HG03103 (cell line): ENCODE results near the gene DLGAP1.
"Not testable (repeated sequence)": the region's sequence is repeated elsewhere in the genome, so short reads cannot be mapped to it uniquely, and the experiment has no call there.

Source experiments
- ATAC-seq: cut with Tn5 transposase; IDR thresholded peaks from one replicate; pipeline ENCODE4 v1.9.1; 2021; ENCODE audit warnings: low read depth; ENCODE audit not compliant: unreplicated experiment

DLGAP1 gene

DNA sequence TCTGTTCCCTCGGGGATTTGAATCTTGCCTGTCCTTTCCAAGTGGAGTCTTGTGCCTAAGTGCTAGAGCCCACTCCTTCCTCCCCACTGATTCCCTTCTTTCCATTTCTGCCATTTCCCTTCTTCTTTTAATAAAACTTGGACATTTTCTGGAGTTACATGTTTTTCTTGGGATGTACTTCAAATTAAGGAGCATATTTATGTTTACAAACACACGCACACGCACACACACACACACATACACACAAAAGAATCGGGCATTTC is 850.9 kb downstream of the DLGAP1 start:
- no peak for ATAC-seq

DNA sequence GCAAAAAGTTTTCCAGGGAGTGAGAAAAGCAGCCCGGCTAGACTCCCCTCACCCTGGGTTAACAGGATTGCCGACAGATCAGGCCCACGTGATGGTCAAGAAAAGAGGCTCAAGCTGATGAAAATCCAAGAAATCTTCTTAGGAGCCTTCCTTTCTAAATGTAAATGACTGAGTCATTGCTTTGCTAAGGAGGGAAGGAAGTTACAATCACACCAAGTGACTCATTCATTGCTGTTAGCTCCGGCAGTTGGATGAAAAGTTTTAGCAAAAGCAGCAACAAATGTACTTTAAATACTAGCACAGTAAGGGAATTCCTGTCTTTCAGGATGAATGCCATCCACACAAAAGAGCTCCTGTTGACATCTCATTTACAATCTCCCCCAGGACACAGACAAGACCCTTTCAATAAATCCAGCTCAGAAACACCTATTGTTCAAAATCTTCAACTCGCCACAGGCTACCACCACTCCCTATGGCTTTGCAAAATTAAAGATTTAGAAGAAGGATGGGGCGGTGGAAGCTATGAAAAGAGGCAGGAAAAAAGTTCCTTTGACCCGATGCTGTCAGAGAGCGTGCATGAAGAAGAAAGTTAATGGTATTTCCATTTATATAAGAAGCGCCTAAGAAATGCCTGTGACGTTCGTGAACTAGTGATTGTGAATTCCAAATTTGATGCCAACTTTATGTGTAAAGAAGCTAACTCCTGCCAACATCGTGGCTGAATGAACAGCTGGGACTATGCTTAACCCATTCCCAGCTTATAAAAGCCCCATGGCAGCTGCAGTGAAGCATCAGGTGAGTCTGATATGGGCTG is 851.5 kb downstream of the DLGAP1 start:
- no peak for ATAC-seq

DNA sequence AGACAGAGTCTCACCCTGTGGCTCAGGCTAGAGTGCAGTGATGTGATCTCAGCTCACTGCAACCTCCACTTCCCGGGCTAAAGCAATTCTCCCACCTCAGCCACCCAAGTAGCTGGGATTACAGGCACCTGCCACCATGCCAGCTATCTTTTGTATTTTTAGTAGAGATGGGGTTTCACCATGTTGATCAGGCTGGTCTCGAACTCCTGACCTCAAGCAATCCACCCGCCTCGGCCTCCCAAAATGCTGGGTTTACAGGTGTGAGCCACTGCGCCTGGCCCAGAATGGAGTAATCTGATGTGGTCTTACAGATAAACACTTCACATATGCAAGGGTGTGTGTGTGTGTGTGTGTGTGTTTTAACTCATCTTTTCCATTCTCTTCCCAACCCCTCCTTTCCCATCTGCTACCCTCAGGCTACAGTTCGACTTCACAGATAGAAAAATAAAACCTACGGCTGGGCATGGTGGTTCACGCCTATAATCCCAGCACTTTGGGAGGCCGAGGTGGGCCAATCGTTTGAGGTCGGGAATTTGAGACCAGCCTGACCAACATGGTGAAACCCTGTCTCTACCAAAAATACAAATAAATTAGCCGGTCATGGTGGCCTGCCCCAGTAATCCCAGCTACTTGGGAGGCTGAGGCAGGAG is 853.9 kb downstream of the DLGAP1 start:
- not testable (repeated sequence) for ATAC-seq

DNA sequence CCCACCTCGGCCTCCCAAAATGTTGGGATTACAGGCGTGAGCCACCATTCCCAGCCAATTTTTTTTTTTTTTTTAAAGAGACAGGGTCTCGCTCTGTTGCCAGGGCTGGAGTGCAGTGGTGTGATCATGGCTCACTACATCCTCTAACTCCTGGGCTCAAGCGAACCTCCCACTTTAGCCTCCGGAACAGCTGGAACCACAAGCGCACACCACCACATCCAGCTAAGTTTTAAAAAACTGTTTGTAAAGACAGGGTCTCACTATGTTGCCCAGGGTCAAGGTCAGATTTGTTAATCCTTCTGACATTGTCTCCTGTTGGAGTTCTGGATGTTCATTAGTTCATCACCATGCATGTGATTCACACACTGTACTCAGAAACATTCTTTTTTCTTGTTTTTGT is 855.2 kb downstream of the DLGAP1 start:
- ATAC-seq = no peak

DNA sequence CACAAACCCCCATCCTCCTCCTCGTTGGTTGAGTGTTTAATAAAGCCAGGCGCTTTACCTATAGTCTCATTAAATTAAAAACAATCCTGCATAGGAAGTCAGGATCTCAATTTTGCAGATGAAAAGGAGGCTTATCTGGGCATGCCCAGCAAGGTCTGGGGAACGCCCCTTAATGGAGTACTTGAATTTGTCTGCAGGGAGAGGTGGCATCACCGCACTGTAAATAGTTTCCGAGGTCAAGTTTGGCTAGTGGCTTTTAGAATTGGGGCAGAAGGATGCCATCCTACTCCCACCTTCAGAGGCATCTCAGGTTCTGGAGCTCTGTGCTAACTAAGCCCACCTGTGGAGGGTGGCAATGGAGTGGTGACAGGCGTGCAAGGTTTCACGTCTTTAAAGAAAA is 855.9 kb downstream of the DLGAP1 start:
- no peak for ATAC-seq

DNA sequence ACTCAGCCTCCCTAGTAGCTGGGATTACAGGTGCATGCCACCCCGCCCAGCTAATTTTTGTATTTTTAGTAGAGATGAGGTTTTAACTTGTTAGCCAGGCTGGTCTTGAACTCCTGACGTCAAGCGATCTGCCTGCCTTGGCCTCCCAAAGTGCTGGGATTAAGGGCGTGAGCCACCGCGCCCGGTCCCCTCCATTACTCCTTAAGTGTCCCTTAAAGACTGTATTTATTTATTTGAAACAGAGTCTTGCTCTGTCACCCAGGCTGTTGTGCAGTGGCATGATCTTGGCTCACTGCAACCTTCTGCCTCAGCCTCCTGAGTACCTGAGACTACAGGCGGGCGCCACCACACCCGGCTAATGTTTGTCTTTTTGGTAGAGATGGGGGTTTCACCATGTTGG is 856.5 kb downstream of the DLGAP1 start:
- ATAC-seq = no peak

DNA sequence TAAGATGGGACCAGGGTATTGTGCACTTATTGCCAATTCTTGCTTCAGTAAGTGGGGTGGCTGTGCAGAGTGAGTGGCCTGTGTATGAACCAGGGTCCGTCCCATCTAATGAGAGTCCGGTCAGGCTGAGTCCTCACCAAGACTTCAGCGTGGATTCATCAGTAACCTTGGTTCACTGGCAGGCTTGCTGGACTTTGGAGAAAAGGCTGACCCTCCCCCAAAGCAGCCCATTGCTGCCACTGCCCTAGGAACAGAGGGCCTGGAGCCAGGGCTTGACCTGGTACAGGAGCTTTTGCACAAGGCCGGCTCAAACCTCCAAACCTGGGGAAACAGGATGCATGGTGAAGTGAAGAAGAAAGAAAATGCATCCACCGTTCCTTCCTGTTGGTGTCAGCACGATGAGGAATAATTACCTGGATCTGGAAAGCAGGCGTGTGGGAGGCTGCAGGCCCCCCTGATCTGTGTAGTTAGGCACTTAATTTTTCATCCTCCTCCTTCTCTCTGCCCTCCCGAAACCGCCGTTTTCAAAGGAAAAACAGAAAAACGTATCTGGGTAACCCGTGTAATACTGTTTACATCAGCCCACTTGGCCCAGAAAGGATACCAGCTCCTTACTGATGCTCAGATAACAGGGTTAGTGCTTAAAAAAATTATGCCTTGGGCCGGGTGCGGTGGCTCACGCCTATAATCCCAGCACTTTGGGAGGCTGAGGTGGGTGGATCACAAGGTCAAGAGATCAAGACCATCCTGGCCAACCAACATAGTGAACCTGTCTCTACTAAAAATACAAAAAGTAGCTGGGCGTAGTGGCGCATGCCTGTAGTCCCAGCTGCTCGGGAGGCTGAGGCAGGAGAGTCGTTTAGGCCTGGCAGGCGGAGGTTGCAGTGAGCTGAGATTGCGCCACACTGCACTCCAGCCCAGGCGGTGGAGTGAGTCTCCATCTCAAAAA is 857.4 kb downstream of the DLGAP1 start:
- ATAC-seq = no peak

DNA sequence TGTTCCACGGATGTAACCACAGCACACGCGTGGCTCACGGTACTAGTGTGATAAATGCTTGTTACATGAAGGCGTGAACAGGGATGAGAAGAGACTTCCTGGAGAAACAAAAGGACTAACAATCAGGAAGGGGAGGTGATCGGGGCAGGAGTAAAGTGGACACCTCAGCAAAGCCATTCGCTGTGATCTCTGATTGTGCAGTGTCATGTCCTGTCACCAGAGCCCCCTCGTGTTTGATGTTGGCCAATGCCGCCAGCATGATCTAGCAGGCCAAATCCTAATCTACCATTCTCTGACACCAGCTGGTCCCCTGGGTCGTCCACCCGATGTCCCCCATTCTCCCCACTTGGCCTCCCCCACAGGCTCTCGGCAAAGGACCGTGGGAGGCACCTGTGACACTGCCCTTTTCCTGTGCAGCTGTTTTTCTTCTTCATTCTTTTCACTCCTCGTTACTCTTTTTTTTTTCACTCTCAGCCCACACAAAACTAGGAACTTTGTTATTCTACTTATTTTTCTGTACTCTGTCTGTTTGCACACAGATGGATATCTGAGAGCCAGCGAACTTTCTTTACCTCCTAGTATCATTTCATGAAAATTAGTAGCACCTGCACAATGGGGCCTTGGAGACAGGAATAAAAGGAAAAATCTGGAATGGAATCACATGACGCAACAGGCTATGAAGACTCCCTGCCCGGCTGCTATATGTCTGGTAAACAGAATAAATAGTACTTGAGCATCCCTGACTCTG is 858.3 kb downstream of the DLGAP1 start:
- peak; percentile 33 for ATAC-seq

DNA sequence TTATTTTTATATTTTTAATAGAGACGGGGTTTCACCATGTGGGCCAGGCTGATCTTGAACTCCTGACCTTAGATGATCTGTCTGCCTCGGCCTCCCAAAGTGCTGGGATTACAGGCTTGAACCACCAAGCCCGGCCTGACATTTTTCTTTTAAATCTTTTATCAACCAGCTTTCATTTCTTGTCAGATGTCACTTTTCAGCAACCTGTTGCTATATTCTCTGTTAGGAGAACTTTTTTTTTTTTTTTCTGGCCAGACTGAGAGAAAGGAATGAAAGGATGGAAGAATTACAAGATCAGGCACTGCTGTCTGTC is 858.8 kb downstream of the DLGAP1 start:
- ATAC-seq = no peak

DNA sequence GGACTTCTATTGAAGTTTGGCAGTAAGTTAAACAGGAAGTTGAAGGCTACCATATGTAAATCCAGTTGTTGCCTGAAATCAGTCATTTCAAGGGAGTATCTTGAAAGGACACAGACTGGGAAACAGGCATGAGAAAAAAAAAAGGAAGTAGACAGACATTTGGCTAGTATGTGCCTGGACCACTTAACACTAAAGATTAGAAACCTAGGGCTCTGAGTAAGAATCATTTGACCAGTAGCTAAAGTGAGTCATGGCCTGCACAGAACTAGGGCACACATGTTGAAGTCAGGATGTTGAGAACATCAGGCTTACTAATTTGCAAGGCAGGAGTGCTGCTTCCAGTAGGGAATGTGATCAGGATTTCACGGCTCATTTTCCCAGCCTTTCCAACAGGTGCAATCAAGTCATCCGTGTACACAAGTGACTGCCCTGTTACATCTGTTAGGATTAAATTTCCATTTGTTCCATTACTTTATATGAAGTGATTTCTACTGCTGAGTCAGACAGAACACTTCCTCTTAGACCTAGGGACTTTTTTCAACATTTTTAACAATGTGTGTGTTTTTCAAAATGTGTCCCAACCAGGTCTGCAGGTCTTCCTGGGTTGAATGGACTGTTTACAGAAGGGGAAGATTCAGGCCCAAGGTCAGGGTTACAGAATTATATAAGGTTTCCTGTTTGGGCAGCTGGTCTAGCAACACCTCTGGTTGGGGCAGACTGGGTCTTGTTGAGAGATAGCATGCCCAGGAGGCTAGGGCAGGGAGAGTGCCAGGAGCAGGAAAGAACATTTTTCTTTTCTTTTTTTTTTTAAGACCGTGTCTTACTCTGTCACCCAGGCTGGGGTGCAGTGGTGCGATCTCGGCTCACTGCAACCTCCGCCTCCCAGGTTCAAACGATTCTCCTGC is 859.5 kb downstream of the DLGAP1 start:
- peak; percentile 56 for ATAC-seq

DNA sequence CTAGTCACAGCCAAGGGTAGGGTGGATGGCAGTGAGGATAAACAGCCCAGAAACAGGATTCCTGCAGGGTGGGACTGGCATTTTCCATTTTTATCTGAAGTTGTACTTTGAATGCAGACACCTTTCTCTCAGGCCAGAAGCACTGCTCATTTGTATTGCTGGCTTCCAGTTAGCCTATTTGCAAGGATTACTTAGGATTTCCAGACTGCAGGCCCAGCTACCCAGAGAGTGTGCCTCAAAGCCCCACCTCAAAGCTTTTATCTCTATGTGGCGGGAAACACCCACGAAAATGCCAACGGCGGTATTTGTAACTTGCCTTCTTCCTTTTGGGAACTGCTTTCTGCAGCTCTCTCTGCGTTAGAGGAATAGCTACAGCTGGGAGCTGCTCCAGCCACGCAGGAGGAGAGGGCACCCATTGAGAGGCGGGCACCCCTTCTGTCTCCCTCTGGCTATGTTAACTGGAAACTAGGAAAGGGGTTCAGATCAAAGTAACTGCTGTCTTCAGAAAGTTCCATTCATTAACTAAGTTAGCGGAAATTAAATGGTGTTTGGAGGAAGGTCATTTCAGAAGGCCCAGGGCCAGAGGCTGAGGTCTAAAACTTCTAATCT is 860.2 kb downstream of the DLGAP1 start:
- ATAC-seq = no peak

DNA sequence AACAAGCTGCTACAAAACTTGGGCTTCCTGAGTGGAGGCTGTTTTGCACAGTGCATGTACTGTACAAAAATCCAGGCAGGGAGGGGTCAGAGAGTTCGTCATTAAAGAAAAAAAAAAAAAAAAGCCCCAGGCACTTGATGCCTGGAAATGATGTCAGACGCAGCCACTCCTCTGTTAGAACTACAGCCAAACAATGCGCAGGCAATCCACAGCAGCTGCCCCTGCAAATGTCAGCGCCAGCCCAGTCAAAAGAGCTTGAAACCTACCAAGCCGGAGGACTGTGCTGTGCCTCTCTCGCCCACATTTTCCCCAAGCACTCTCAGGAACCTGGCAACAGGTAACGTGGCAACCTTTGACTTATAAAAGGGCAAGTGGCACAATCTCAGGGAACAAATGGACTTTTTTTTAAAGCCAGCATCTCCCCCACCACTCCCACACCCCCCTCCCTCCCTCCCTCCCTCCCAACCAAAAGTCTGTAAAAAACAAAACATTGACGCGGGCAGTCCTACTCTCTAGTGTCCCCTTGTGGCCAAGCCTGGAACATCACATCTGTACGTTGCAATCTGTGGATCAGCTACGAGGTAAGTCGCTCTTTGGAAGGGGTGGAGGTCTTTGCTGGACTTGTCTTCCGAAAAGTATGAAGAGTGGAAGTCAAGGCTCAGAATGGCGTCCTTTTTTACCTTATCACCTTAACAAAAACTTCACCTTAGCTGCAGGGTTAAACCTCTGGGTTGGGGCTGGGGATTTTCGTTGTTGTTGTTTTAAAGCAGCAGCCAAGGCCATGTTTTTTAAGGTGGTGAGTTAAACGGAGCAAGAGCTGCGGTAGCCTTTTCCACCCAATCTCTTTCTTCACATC is 861.0 kb downstream of the DLGAP1 start:
- peak; percentile 46 for ATAC-seq

DNA sequence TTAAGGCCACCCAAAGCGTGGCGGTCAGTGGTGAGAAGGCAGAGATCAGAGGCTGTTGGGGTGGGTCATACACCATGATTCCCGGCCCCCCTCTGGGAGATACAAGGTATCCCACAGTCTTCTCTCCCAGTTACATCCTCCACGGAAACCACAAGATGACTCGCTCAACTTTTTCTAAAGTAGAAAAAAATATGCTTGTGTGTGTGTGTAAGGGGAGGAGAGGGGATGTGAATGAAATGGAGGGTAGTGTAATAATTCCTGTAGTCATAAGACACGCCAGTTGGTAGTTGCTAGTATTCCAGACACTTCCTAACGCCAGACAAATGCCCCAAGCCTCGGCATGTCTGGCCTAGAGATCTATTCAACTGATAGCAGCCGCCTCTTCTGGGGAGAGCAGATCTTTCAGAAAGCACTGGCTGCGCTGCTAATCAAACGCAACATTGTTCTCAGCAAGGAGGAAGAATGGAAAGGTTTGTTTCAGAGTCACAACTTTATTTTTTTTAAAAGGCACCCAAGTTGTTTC is 861.7 kb downstream of the DLGAP1 start:
- peak; percentile 6 for ATAC-seq

DNA sequence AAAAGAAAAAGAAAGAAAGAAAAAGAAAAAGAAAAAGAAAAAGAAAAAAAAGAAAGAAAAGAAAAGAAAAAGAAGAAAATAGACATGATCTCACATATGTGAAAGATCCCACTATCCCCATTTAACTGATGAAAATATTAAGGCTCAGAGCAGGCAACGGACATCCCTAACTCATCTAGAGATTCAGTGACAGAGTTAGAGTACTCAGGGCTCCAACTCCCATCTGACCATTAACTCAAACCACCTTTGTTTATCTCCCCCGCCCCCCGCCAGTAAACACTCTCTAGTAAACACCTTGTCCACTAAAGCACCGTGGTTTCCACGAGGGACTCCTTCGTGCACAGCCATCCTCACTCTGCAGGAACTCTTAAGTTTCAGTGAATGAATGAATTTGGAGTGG is 862.2 kb downstream of the DLGAP1 start:
- ATAC-seq = no peak

DNA sequence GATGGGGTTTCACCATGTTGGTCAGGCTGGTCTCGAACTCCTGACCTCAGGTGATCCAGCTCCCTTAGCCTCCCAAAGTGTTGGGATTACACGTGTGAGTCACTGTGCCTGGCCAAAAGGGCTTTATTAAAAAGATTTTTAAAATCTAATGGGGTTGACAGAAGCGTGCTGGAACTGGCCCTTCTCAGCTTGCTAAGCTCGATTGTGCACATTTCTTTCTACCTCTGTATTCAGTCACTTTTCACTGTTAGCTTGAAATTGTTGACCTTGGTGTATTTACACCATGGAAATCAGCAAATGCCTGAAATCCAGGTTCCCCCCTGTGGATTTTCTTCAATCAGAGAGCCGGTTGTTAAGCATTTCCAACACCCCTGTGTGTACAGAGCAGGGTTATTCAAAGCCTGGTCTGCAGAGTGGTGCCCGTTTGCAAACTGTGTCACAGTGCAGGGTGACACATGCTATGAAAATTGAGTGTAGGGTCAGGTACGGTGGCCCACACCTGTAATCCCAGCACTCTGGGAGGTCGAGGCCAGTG is 864.9 kb downstream of the DLGAP1 start:
- ATAC-seq = no peak

DNA sequence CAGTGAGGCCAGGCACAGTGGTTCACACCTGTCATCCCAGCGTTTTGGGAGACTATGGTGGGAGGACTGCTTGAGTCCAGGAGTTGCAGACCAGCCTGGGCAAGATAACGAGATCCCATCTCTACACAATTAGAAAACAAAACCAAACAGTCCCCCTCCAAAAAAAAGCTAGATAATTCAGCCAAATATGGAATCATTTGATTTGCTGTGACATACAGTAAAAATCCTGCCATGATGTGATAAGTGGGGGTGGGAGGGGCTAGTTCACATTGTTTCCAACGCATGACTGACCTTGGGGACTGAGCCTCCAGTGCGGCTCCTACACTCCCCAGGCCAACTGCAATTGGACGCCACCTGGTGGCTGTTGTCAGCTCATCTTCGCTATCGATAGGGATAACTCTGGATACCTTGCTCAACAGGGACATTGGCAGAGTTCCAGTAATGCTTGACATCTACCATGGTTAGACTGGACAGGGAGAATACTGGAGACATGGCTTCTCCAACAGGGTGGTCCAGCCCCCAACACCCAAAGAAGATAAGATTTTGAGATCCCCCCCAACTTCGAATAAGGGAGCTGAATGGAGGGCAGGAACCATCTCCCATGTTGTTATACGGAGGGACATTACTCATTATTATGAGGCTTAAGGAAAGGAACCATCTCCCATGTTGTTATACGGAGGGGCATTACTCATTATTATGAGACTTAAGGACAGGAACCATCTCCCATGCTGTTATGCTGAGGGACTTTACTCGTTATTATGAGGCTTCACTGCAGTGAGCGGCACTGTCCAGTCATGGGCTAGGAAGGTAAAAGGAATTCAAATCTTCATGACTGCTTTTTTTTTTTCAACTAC is 869.2 kb downstream of the DLGAP1 start:
- peak; percentile 41 for ATAC-seq

DNA sequence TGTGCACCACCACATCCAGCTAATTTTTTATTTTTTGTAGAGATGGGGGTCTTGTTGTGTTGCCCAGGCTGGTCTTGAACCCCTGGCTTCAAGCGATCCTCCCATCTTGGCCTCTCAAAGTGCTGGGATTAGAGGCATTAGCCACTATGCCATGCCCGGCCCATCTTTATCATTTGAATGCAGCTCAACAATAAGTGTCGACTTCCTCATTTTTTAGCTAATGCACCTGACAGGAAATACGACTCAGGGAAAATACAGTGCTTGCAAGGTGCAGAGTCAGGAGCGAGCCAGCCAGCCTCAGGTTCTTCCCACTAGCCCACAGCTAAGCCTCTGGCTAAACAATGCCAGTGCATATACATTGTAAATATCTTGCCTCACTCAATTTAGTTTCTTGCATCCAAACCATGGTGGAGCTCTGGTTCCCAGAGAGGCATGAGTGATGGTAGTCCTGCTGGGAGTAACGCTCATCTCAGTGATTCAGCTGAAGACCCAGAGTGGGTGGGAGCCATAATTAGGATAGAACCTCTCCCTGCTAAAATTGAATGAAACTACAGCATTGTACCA is 870.1 kb downstream of the DLGAP1 start:
- ATAC-seq = no peak
